ENCODE measurements around the gene NEK2.
"Not testable (repeated sequence)": the region's sequence is repeated elsewhere in the genome, so short reads cannot be mapped to it uniquely, and the experiment has no call there.

- TF ChIP-seq EZH2 (IDR thresholded peaks at IDR 0.05; ENCODE audit: borderline replicate concordance, insufficient read depth, low read depth, low read length, poor library complexity, severe bottlenecking); CTCF (IDR thresholded peaks at IDR 0.05): not testable (repeated sequence)
These were observed 29.8 kb downstream of the NEK2 start for GRCh38 chr1:211645601-211646000.

All from B cell (primary cell).